BJ (cell line): Measurements from ENCODE around the gene TTC9B. TPM values are rescaled to one million over a fixed set of nuclear protein-coding genes. Genes with fewer than 3 reads are reported as not detected.
"Not testable (repeated sequence)": the region's sequence is repeated elsewhere in the genome, so short reads cannot be mapped to it uniquely, and the experiment has no call there.

Experiments used
- CTCF ChIA-PET: fragments of 350-600 bp; formaldehyde crosslinking; extraction: SDS; loops from one replicate; lab custom pipeline; 2021; ENCODE audit warnings: antibody characterized with exemption, inconsistent platforms; lab: Yijun Ruan, JAX
- POLR2A ChIA-PET: fragments of 300-600 bp; sonication (Branson Sonifier 250); formaldehyde crosslinking; extraction: SDS; loops from one replicate; lab custom pipeline; 2021; ENCODE audit warnings: antibody characterized with exemption; lab: Charles Lee
- DNase-seq: peaks from one replicate; pipeline ENCODE4 v3.0.0-alpha.2; 2011; ENCODE audit warnings: low read depth
- H3K27me3 ChIP-seq: 2 replicates; pipeline ENCODE4 v1.6.0; 2011; ENCODE audit warnings: low read length; ENCODE audit not compliant: control insufficient read depth, insufficient read depth
- H3K36me3 ChIP-seq: 2 replicates; pipeline ENCODE4 v1.5.1; 2011; ENCODE audit warnings: low read length; ENCODE audit not compliant: control insufficient read depth, insufficient read depth
- H3K4me3 ChIP-seq: 2 replicates; pipeline ENCODE4 v1.5.1; 2011; ENCODE audit warnings: low read depth, mild to moderate bottlenecking, control low read depth, low read length
- CTCF ChIP-seq: IDR thresholded peaks from 2 replicates; pipeline ENCODE4 v1.5.1; 2011; ENCODE audit warnings: low read depth, mild to moderate bottlenecking, control low read depth, inconsistent platforms, low read length, moderate library complexity; ENCODE audit not compliant: insufficient read depth
- polyA plus RNA-seq: library from polyadenylated mRNA; depleted of rRNA; stranded (reverse); fragments of >200 nt; gene quantifications from 2 replicates; pipeline ENCODE4 v1.2.3, GENCODE V29; 2011

TTC9B gene
- polyA plus RNA-seq, 1 experiment = not detected

- no peak for TF ChIP-seq CTCF
- POLR2A ChIA-PET = no interaction called here
- CTCF ChIA-PET = interaction anchor here (0.7 to 1.0 kb wide), 2 partner anchors 12 kb away, joined by 3 read pairs; partner anchors contain the start of gene MAP3K10
- Histone ChIP-seq H3K27me3 (no peaks in the 10 kb centered on the region), H3K36me3 (no peaks in the 10 kb centered on the region), H3K4me3 (no peak overlapping the region)
- no peak for DNase-seq
These were observed 39.4 kb downstream of the TTC9B start for GRCh38 chr19:40178756-40179155.

GRCh38 chr19:40177286-40178070 lies 40.7 kb downstream of the TTC9B start:
- ChIA-PET POLR2A (no interaction called here), CTCF (no interaction called here)
- DNase-seq = no peak
- no peak for TF ChIP-seq CTCF
- Histone ChIP-seq H3K36me3 (no peaks in the 10 kb centered on the region), H3K27me3 (no peaks in the 10 kb centered on the region), H3K4me3 (no peak overlapping the region)

- Histone ChIP-seq H3K36me3 (no peaks in the 10 kb centered on the region), H3K4me3 (no peak overlapping the region), H3K27me3 (no peaks in the 10 kb centered on the region)
- POLR2A ChIA-PET = interaction anchor here (0.7 kb wide), 1 partner anchor 106 kb away, joined by 4 read pairs; no protein-coding TSS in a partner anchor
- CTCF ChIA-PET = interaction anchor here (0.7 to 1.7 kb wide), 2 partner anchors 10 to 83 kb away, joined by 3 to 5 read pairs; no protein-coding TSS in a partner anchor
- TF ChIP-seq CTCF = no peak
- DNase-seq = no peak
These were observed 42.4 kb downstream of the TTC9B start for GRCh38 chr19:40175820-40176219.

GRCh38 chr19:40174092-40174491 lies 44.1 kb downstream of the TTC9B start:
- ChIA-PET CTCF (interaction anchor here (1.1 to 1.6 kb wide), 2 partner anchors 9 to 34 kb away, joined by 6 to 8 read pairs; no protein-coding TSS in a partner anchor), POLR2A (no interaction called here)
- H3K36me3 ChIP-seq = no peaks in the 10 kb centered on the region
- no peak for TF ChIP-seq CTCF
- no peaks in the 10 kb centered on the region for H3K27me3 ChIP-seq
- no peak for DNase-seq
- no peak overlapping the region for H3K4me3 ChIP-seq

- POLR2A ChIA-PET, H3K4me3 ChIP-seq, H3K27me3 ChIP-seq, H3K36me3 ChIP-seq, DNase-seq, CTCF ChIA-PET: not testable (repeated sequence)
These were observed 46.9 kb downstream of the TTC9B start for GRCh38 chr19:40171293-40171692.

GRCh38 chr19:40170303-40170989 lies 47.7 kb downstream of the TTC9B start:
- POLR2A ChIA-PET, H3K4me3 ChIP-seq, H3K27me3 ChIP-seq, DNase-seq, H3K36me3 ChIP-seq: not testable (repeated sequence)
- CTCF ChIA-PET = interaction anchor here (0.8 kb wide), 1 partner anchor 31 kb away, joined by 3 read pairs; no protein-coding TSS in a partner anchor

GRCh38 chr19:40169482-40170302 lies 48.5 kb downstream of the TTC9B start:
- H3K36me3 ChIP-seq, POLR2A ChIA-PET, H3K4me3 ChIP-seq, DNase-seq, H3K27me3 ChIP-seq, CTCF ChIA-PET: not testable (repeated sequence)
